K562 (cell line): ENCODE data around the gene UBE2L3. TPM values are rescaled to one million over a fixed set of nuclear protein-coding genes. Genes with fewer than 3 reads are reported as not detected.

Experiments
- BCLAF1 ChIP-seq, 2 experiments: fragments of 450-650 bp in 1 of 2; IDR thresholded peaks; 2 replicates each; pipeline ENCODE4 v1.6.1; 2011 to 2017; ENCODE audit warnings: low read depth in 2 of 2, antibody characterized with exemption in 1 of 2, borderline replicate concordance in 1 of 2, low read length in 1 of 2, mild to moderate bottlenecking in 1 of 2, mixed read lengths in 1 of 2; ENCODE audit not compliant: control insufficient read depth in 1 of 2
- C11orf30 ChIP-seq: fragments of 450-650 bp; IDR thresholded peaks from 2 replicates; pipeline ENCODE4 v1.6.1; 2016; ENCODE audit warnings: low read depth, mild to moderate bottlenecking
- CTCF ChIP-seq, 3 experiments: IDR thresholded peaks in 2 of 3; conservative IDR thresholded peaks in 1 of 3; 2 replicates each; pipeline ENCODE4 v1.5.1; 2011 to 2012; ENCODE audit warnings: low read length in 3 of 3, mild to moderate bottlenecking in 3 of 3, control low read depth in 2 of 3, improper control_type of control experiment in 1 of 3, inconsistent platforms in 1 of 3, low read depth in 1 of 3, mixed read lengths in 1 of 3, moderate library complexity in 1 of 3; ENCODE audit not compliant: insufficient read depth in 2 of 3
- GABPB2 ChIP-seq: fragments of 250-450 bp; sonication (Bioruptor Pico); conservative IDR thresholded peaks from 2 replicates; pipeline ENCODE4 v1.5.1; 2021; ENCODE audit warnings: mild to moderate bottlenecking
- HDGF ChIP-seq: fragments of 450-650 bp; IDR thresholded peaks from 2 replicates; pipeline ENCODE4 v1.6.1; 2016
- HOXB6 ChIP-seq: fragments of 250-450 bp; sonication (Bioruptor Pico); IDR thresholded peaks from 2 replicates; pipeline ENCODE4 v1.5.1; 2022; ENCODE audit warnings: mild to moderate bottlenecking, borderline replicate concordance
- MEF2A ChIP-seq: IDR thresholded peaks from 2 replicates; pipeline ENCODE4 v1.6.1; 2011; ENCODE audit warnings: low read depth, mild to moderate bottlenecking, low read length, moderate library complexity; ENCODE audit not compliant: control insufficient read depth
- TARDBP ChIP-seq: fragments of 450-650 bp; IDR thresholded peaks from 2 replicates; pipeline ENCODE4 v1.6.1; 2016
- TFE3 ChIP-seq: fragments of 450-650 bp; formaldehyde crosslinking; IDR thresholded peaks from 2 replicates; pipeline ENCODE4 v1.4.0; 2020; ENCODE audit warnings: mild to moderate bottlenecking, mixed read lengths
- ZNF407 ChIP-seq: fragments of 450-650 bp; IDR thresholded peaks from 2 replicates; pipeline ENCODE4 v1.6.1; 2016; ENCODE audit warnings: low read depth
- ZSCAN29 ChIP-seq: fragments of 450-650 bp; IDR thresholded peaks from 2 replicates; pipeline ENCODE4 v1.6.1; 2017
- polyA plus RNA-seq, 8 experiments: library from polyadenylated mRNA; depleted of rRNA in 4 of 8; stranded (reverse) in 5 of 8; unstranded in 3 of 8; fragments of >200 nt; fragmentation: Nextera tagmentation in 2 of 8; fragmentation: Illumina TruSeq in 1 of 8; extraction: Ambion mirVana in 2 of 8; extraction: Trizol in 1 of 8; gene quantifications; 2 replicates each; pipeline versions ENCODE4 v1.2.1 to v1.2.3, GENCODE V29; 2011 to 2014; ENCODE audit warnings: inconsistent platforms in 1 of 8, missing spikeins in 1 of 8
- total RNA-seq, 7 experiments: library from RNA; depleted of rRNA in 6 of 7; stranded (reverse); fragments of >200 nt in 6 of 7; fragmentation: Illumina TruSeq in 2 of 7; extraction: Trizol in 2 of 7; gene quantifications; 2 replicates each; pipeline versions ENCODE4 v1.2.1 to v1.2.3, GENCODE V29; 2011 to 2021; ENCODE audit warnings: low replicate concordance in 1 of 7

The UBE2L3 gene
- total and polyA plus RNA-seq, 9 of the 15 experiments (the other 6 are each of a cell fraction or from before 2014, with no cell fraction given): 215 to 625 (median 285) TPM

GRCh38 chr22:21582801-21583740 is 15.6 kb downstream of the UBE2L3 start (continued):
- TF ChIP-seq BCLAF1 (IDR thresholded peaks at IDR 0.05; ENCODE audit: borderline replicate concordance in 1 of 2, control insufficient read depth in 1 of 2, low read depth in 2 of 2, low read length in 1 of 2): no peak
- TF ChIP-seq CTCF (IDR thresholded peaks at IDR 0.05 in 2 of 3, conservative IDR thresholded peaks at IDR 0.05 in 1 of 3; ENCODE audit: insufficient read depth in 2 of 3, low read depth in 1 of 3, low read length in 3 of 3): no peak
- no peak for TF ChIP-seq C11orf30
- no peak for TF ChIP-seq HDGF
- no peak for TF ChIP-seq TFE3
- TF ChIP-seq GABPB2 (CRISPR knock-in tag): no peak; the same call in 1 of the 2 replicates
- no peak for TF ChIP-seq TARDBP
- no peak for TF ChIP-seq ZSCAN29
- TF ChIP-seq MEF2A: no peak
- TF ChIP-seq HOXB6 (CRISPR knock-in tag): peak; percentile 84; the same call in 1 of the 2 replicates
- TF ChIP-seq ZNF407: no peak
